ENCODE results near the gene MAGEC3. TPM values are rescaled to one million over a fixed set of nuclear protein-coding genes. Genes with fewer than 3 reads are reported as not detected.

MAGEC3 gene
- polyA plus RNA-seq, 1 donor (not counting 4 experiments of a cell fraction or from before 2014, with no cell fraction given): not detected

GRCh38 chrX:141897690-141898089 is 59.6 kb downstream of the MAGEC3 start:
- no peaks in the 10 kb centered on the region for H3K27me3 ChIP-seq (ENCODE audit: control insufficient read depth, extremely low read depth, insufficient read depth, low read length)
- no peaks in the 10 kb centered on the region for H3K36me3 ChIP-seq (ENCODE audit: control insufficient read depth in 2 of 2, extremely low read depth in 1 of 2, insufficient read depth in 2 of 2, low read length in 2 of 2)
- no peak overlapping the region for H3K27ac ChIP-seq (ENCODE audit: control insufficient read depth, insufficient read depth, low read length)
- H3K9me3 ChIP-seq (ENCODE audit: control insufficient read depth, low read depth, low read length): no peaks in the 10 kb centered on the region
- H3K4me2 ChIP-seq (ENCODE audit: control insufficient read depth, extremely low read depth, insufficient read depth, low read depth, low read length): no peak overlapping the region
- TF ChIP-seq CTCF (optimal IDR thresholded peaks at IDR 0.05 in 1 of 3, IDR thresholded peaks at IDR 0.05 in 1 of 3, conservative IDR thresholded peaks at IDR 0.05 in 1 of 3; ENCODE audit: extremely low read depth in 1 of 3, insufficient read depth in 2 of 3, low read length in 3 of 3): no peak
- no peak for TF ChIP-seq EZH2 (IDR thresholded peaks at IDR 0.05; ENCODE audit: low read length)
- no peak for DNase-seq (ENCODE audit: low read depth, low spot score)
- no peak overlapping the region for H3K9ac ChIP-seq (ENCODE audit: control insufficient read depth, extremely low read depth, insufficient read depth, low read length)
- no peak overlapping the region for H3K4me3 ChIP-seq (ENCODE audit: control insufficient read depth in 2 of 3, extremely low read depth in 1 of 3, insufficient read depth in 2 of 3, low read depth in 1 of 3, low read length in 3 of 3)
- no peaks in the 10 kb centered on the region for H3K4me1 ChIP-seq (ENCODE audit: control insufficient read depth, extremely low read depth, insufficient read depth, low read length)
- no peak overlapping the region for H2AFZ ChIP-seq (ENCODE audit: control insufficient read depth, low read length)
- no peaks in the 10 kb centered on the region for H3K79me2 ChIP-seq (ENCODE audit: control insufficient read depth, insufficient read depth, low read length)
- no peaks in the 10 kb centered on the region for H4K20me1 ChIP-seq (ENCODE audit: control insufficient read depth, extremely low read depth, insufficient read depth, low read length)
- no peak for FAIRE-seq
- dilution Hi-C loops (cut with MboI; ENCODE audit: extremely low pct_ligation_motif_present, low sequenced_read_pairs): no loop called here
- H3K9me1 ChIP-seq (ENCODE audit: control insufficient read depth, extremely low read depth, insufficient read depth, low read length): no peaks in the 10 kb centered on the region

- no peaks in the 10 kb centered on the region for H3K9me1 ChIP-seq (ENCODE audit: control insufficient read depth, extremely low read depth, insufficient read depth, low read length)
These were observed 64.2 kb downstream of the MAGEC3 start for GRCh38 chrX:141902366-141902765.

More at GRCh38 chrX:141902366-141902765, 64.2 kb downstream of the MAGEC3 start:
- Histone ChIP-seq H4K20me1 (ENCODE audit: control insufficient read depth, extremely low read depth, insufficient read depth, low read length) (no peaks in the 10 kb centered on the region), H3K4me3 (ENCODE audit: control insufficient read depth in 2 of 3, extremely low read depth in 1 of 3, insufficient read depth in 2 of 3, low read depth in 1 of 3, low read length in 3 of 3) (no peak overlapping the region), H2AFZ (ENCODE audit: control insufficient read depth, low read length) (no peak overlapping the region), H3K9me3 (ENCODE audit: control insufficient read depth, low read depth, low read length) (no peaks in the 10 kb centered on the region), H3K4me1 (ENCODE audit: control insufficient read depth, extremely low read depth, insufficient read depth, low read length) (no peaks in the 10 kb centered on the region), H3K4me2 (ENCODE audit: control insufficient read depth, extremely low read depth, insufficient read depth, low read depth, low read length) (no peak overlapping the region), H3K9ac (ENCODE audit: control insufficient read depth, extremely low read depth, insufficient read depth, low read length) (no peak overlapping the region), H3K79me2 (ENCODE audit: control insufficient read depth, insufficient read depth, low read length) (no peaks in the 10 kb centered on the region), H3K27me3 (ENCODE audit: control insufficient read depth, extremely low read depth, insufficient read depth, low read length) (no peaks in the 10 kb centered on the region), H3K27ac (ENCODE audit: control insufficient read depth, insufficient read depth, low read length) (no peak overlapping the region), H3K36me3 (ENCODE audit: control insufficient read depth in 2 of 2, extremely low read depth in 1 of 2, insufficient read depth in 2 of 2, low read length in 2 of 2) (no peaks in the 10 kb centered on the region)
- TF ChIP-seq CTCF (optimal IDR thresholded peaks at IDR 0.05 in 1 of 3, IDR thresholded peaks at IDR 0.05 in 1 of 3, conservative IDR thresholded peaks at IDR 0.05 in 1 of 3; ENCODE audit: extremely low read depth in 1 of 3, insufficient read depth in 2 of 3, low read length in 3 of 3) (no peak), EZH2 (IDR thresholded peaks at IDR 0.05; ENCODE audit: low read length) (no peak)
- FAIRE-seq (no peak), DNase-seq (ENCODE audit: low read depth, low spot score) (no peak)
- dilution Hi-C loops (cut with MboI; ENCODE audit: extremely low pct_ligation_motif_present, low sequenced_read_pairs): no loop called here

Measured in keratinocyte (primary cell).